ENCODE results near the gene KLHL30.

- TF ChIP-seq, protein P1, sequence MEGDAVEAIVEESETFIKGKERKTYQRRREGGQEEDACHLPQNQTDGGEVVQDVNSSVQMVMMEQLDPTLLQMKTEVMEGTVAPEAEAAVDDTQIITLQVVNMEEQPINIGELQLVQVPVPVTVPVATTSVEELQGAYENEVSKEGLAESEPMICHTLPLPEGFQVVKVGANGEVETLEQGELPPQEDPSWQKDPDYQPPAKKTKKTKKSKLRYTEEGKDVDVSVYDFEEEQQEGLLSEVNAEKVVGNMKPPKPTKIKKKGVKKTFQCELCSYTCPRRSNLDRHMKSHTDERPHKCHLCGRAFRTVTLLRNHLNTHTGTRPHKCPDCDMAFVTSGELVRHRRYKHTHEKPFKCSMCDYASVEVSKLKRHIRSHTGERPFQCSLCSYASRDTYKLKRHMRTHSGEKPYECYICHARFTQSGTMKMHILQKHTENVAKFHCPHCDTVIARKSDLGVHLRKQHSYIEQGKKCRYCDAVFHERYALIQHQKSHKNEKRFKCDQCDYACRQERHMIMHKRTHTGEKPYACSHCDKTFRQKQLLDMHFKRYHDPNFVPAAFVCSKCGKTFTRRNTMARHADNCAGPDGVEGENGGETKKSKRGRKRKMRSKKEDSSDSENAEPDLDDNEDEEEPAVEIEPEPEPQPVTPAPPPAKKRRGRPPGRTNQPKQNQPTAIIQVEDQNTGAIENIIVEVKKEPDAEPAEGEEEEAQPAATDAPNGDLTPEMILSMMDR (IDR thresholded peaks at IDR 0.05) = no peak
- no peak for TF ChIP-seq POLR2A (IDR thresholded peaks at IDR 0.05)
Observed at GRCh38 chr2:238139196-238140039, 950 bp downstream of the KLHL30 start.
